ENCODE data around the gene OR2F1.

Gene OR2F1

DNA sequence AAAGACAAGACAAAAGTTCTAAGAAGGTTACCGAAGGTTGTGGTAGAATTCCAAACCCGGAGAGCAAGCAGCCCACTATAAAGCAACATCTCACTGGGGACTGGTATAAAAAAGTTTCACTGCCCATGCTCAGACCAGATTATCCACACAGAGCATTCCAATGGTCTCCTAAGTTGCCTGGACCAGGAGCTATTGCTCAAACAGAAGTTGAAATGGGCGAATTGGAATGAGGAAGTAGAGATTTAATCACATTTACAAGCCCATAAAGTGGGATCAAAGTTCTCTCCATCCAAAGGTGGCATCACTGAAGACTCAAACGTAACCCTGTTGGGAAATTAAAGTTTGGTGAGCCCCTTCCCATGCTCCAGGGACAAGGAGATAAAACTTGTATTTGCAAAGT is 19.8 kb downstream of the OR2F1 start:
- TF ChIP-seq SIN3A (IDR thresholded peaks at IDR 0.05; ENCODE audit: borderline replicate concordance, insufficient read depth, low read length) (no peak), POLR2AphosphoS5 (IDR thresholded peaks at IDR 0.05; ENCODE audit: low read depth, low read length) (no peak), REST (IDR thresholded peaks at IDR 0.05; ENCODE audit: insufficient read depth in 1 of 2, low read depth in 2 of 2, low read length in 2 of 2) (no peak), FOXP2 (optimal IDR thresholded peaks at IDR 0.05; ENCODE audit: borderline replicate concordance, extremely low read depth, extremely low read length, insufficient read depth) (no peak), TAF1 (IDR thresholded peaks at IDR 0.05; ENCODE audit: borderline replicate concordance, insufficient read depth, low read length) (no peak)

DNA sequence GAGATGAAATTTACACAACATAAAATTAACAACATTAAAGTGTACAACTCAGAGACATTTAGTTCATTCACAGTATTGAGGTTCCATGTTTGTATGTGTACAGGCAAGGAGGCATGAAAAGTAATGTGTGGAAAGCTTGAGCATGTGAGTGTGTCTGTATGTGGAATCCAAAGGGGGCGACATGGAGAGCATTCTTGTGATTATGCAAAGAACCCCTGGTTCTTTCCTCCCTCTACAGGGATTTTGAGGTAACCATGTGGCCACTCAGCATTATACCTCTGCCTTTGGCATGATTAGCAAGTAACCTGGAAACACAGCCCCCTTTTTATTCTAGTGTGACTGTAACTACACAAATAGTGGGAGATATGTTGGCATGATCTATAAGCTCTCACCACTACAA is 21.0 kb downstream of the OR2F1 start:
- TF ChIP-seq REST (IDR thresholded peaks at IDR 0.05; ENCODE audit: insufficient read depth in 1 of 2, low read depth in 2 of 2, low read length in 2 of 2) (no peak), SIN3A (IDR thresholded peaks at IDR 0.05; ENCODE audit: borderline replicate concordance, insufficient read depth, low read length) (no peak), POLR2AphosphoS5 (IDR thresholded peaks at IDR 0.05; ENCODE audit: low read depth, low read length) (no peak), FOXP2 (optimal IDR thresholded peaks at IDR 0.05; ENCODE audit: borderline replicate concordance, extremely low read depth, extremely low read length, insufficient read depth) (no peak), TAF1 (IDR thresholded peaks at IDR 0.05; ENCODE audit: borderline replicate concordance, insufficient read depth, low read length) (no peak)

- TF ChIP-seq TAF1 (IDR thresholded peaks at IDR 0.05; ENCODE audit: borderline replicate concordance, insufficient read depth, low read length) (no peak), FOXP2 (optimal IDR thresholded peaks at IDR 0.05; ENCODE audit: borderline replicate concordance, extremely low read depth, extremely low read length, insufficient read depth) (no peak), REST (IDR thresholded peaks at IDR 0.05; ENCODE audit: insufficient read depth in 1 of 2, low read depth in 2 of 2, low read length in 2 of 2) (no peak), SIN3A (IDR thresholded peaks at IDR 0.05; ENCODE audit: borderline replicate concordance, insufficient read depth, low read length) (no peak), POLR2AphosphoS5 (IDR thresholded peaks at IDR 0.05; ENCODE audit: low read depth, low read length) (no peak)
Measured at GRCh38 chr7:143978585-143978984, 23.9 kb downstream of the OR2F1 start.

DNA sequence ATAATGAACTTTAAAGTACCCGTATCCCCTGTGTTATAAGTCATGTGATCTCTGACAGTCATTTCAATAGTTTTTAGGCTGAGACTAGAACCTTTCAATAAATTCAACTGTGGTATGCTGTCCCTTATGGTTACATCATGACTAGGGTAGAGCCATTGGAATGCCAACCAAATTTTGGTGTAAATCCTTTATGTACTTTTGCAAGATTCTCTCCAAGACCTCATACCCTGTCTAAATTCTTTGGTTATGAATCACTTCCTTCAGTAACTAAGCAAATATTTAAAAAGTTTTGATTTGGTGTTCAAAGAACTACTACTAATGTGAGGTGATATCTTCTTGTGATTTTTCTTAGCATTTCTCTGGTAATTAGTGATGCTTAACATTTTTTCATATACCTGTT is 24.7 kb downstream of the OR2F1 start:
- TF ChIP-seq TAF1 (IDR thresholded peaks at IDR 0.05; ENCODE audit: borderline replicate concordance, insufficient read depth, low read length) = no peak

- TF ChIP-seq FOXP2 (optimal IDR thresholded peaks at IDR 0.05; ENCODE audit: borderline replicate concordance, extremely low read depth, extremely low read length, insufficient read depth) (no peak), POLR2AphosphoS5 (IDR thresholded peaks at IDR 0.05; ENCODE audit: low read depth, low read length) (no peak), REST (IDR thresholded peaks at IDR 0.05; ENCODE audit: insufficient read depth in 1 of 2, low read depth in 2 of 2, low read length in 2 of 2) (no peak), TAF1 (IDR thresholded peaks at IDR 0.05; ENCODE audit: borderline replicate concordance, insufficient read depth, low read length) (no peak), SIN3A (IDR thresholded peaks at IDR 0.05; ENCODE audit: borderline replicate concordance, insufficient read depth, low read length) (no peak)
Measured at GRCh38 chr7:143979998-143980397, 25.4 kb downstream of the OR2F1 start.
